ENCODE measurements around the gene CRYGN. TPM values are rescaled to one million over a fixed set of nuclear protein-coding genes. Genes with fewer than 3 reads are reported as not detected.

The CRYGN gene
- polyA plus RNA-seq, 1 donor (not counting 4 experiments of a cell fraction or from before 2014, with no cell fraction given): not detected

- peaks cover 41% of the 10 kb centered on the region for H3K27me3 ChIP-seq (ENCODE audit: control insufficient read depth, extremely low read depth, insufficient read depth, low read length)
- H3K9me1 ChIP-seq (ENCODE audit: control insufficient read depth, extremely low read depth, insufficient read depth, low read length): no peaks in the 10 kb centered on the region
- no peak for DNase-seq (ENCODE audit: low read depth, low spot score)
- dilution Hi-C loops (cut with MboI; ENCODE audit: extremely low pct_ligation_motif_present, low sequenced_read_pairs): no loop called here
- no peaks in the 10 kb centered on the region for H3K9me3 ChIP-seq (ENCODE audit: control insufficient read depth, low read depth, low read length)
- no peak overlapping the region for H3K9ac ChIP-seq (ENCODE audit: control insufficient read depth, extremely low read depth, insufficient read depth, low read length)
- peaks cover 3% of the 10 kb centered on the region for H3K4me1 ChIP-seq (ENCODE audit: control insufficient read depth, extremely low read depth, insufficient read depth, low read length)
- no peak for TF ChIP-seq CTCF (optimal IDR thresholded peaks at IDR 0.05 in 1 of 3, IDR thresholded peaks at IDR 0.05 in 1 of 3, conservative IDR thresholded peaks at IDR 0.05 in 1 of 3; ENCODE audit: extremely low read depth in 1 of 3, insufficient read depth in 2 of 3, low read length in 3 of 3)
- TF ChIP-seq EZH2 (IDR thresholded peaks at IDR 0.05; ENCODE audit: low read length): no peak
- peaks cover 3% of the 10 kb centered on the region for H4K20me1 ChIP-seq (ENCODE audit: control insufficient read depth, extremely low read depth, insufficient read depth, low read length)
- H3K36me3 ChIP-seq (ENCODE audit: control insufficient read depth in 2 of 2, extremely low read depth in 1 of 2, insufficient read depth in 2 of 2, low read length in 2 of 2): no peaks in the 10 kb centered on the region
- H3K79me2 ChIP-seq (ENCODE audit: control insufficient read depth, insufficient read depth, low read length): no peaks in the 10 kb centered on the region
- no peak for FAIRE-seq
- H3K4me3 ChIP-seq (ENCODE audit: control insufficient read depth in 2 of 3, extremely low read depth in 1 of 3, insufficient read depth in 2 of 3, low read depth in 1 of 3, low read length in 3 of 3): no peak overlapping the region
- H3K27ac ChIP-seq (ENCODE audit: control insufficient read depth, insufficient read depth, low read length): no peak overlapping the region
- no peak overlapping the region for H2AFZ ChIP-seq (ENCODE audit: control insufficient read depth, low read length)
- H3K4me2 ChIP-seq (ENCODE audit: control insufficient read depth, extremely low read depth, insufficient read depth, low read depth, low read length): no peak overlapping the region
These were observed 33.7 kb downstream of the CRYGN start for GRCh38 chr7:151406051-151406875.

GRCh38 chr7:151405588-151405987, 34.4 kb downstream of the CRYGN start:
- no peak overlapping the region for H3K4me2 ChIP-seq (ENCODE audit: control insufficient read depth, extremely low read depth, insufficient read depth, low read depth, low read length)
- peaks cover 2% of the 10 kb centered on the region for H4K20me1 ChIP-seq (ENCODE audit: control insufficient read depth, extremely low read depth, insufficient read depth, low read length)
- no peaks in the 10 kb centered on the region for H3K79me2 ChIP-seq (ENCODE audit: control insufficient read depth, insufficient read depth, low read length)
- no peak overlapping the region for H3K4me3 ChIP-seq (ENCODE audit: control insufficient read depth in 2 of 3, extremely low read depth in 1 of 3, insufficient read depth in 2 of 3, low read depth in 1 of 3, low read length in 3 of 3)
- no peaks in the 10 kb centered on the region for H3K9me1 ChIP-seq (ENCODE audit: control insufficient read depth, extremely low read depth, insufficient read depth, low read length)
- no peaks in the 10 kb centered on the region for H3K36me3 ChIP-seq (ENCODE audit: control insufficient read depth in 2 of 2, extremely low read depth in 1 of 2, insufficient read depth in 2 of 2, low read length in 2 of 2)
- peaks cover 39% of the 10 kb centered on the region for H3K27me3 ChIP-seq (ENCODE audit: control insufficient read depth, extremely low read depth, insufficient read depth, low read length)
- no peak overlapping the region for H2AFZ ChIP-seq (ENCODE audit: control insufficient read depth, low read length)
- H3K27ac ChIP-seq (ENCODE audit: control insufficient read depth, insufficient read depth, low read length): no peak overlapping the region
- TF ChIP-seq CTCF (optimal IDR thresholded peaks at IDR 0.05 in 1 of 3, IDR thresholded peaks at IDR 0.05 in 1 of 3, conservative IDR thresholded peaks at IDR 0.05 in 1 of 3; ENCODE audit: extremely low read depth in 1 of 3, insufficient read depth in 2 of 3, low read length in 3 of 3) (no peak), EZH2 (IDR thresholded peaks at IDR 0.05; ENCODE audit: low read length) (no peak)
- peaks cover 3% of the 10 kb centered on the region for H3K4me1 ChIP-seq (ENCODE audit: control insufficient read depth, extremely low read depth, insufficient read depth, low read length)
- DNase-seq (ENCODE audit: low read depth, low spot score) (no peak), FAIRE-seq (no peak)
- no peak overlapping the region for H3K9ac ChIP-seq (ENCODE audit: control insufficient read depth, extremely low read depth, insufficient read depth, low read length)
- H3K9me3 ChIP-seq (ENCODE audit: control insufficient read depth, low read depth, low read length): no peaks in the 10 kb centered on the region
- dilution Hi-C loops (cut with MboI; ENCODE audit: extremely low pct_ligation_motif_present, low sequenced_read_pairs): no loop called here

Measured in keratinocyte (primary cell).